OCI-LY1 (cell line): Measurements from ENCODE around the gene SMARCAL1.

Experiments
- H2AFZ ChIP-seq: fragments of 200-600 bp; sonication (generic), shearing (Covaris generic); 2 replicates; pipeline ENCODE4 v1.6.0; 2014; ENCODE audit warnings: antibody characterized with exemption, mild to moderate bottlenecking, low read length
- H3F3A ChIP-seq: fragments of 200-600 bp; sonication (generic), shearing (Covaris generic); 2 replicates; pipeline ENCODE4 v1.6.0; 2014; ENCODE audit warnings: mild to moderate bottlenecking, antibody characterized with exemption, low read length, moderate library complexity; ENCODE audit not compliant: insufficient read depth
- H3K27ac ChIP-seq: fragments of 200-600 bp; sonication (generic); 2 replicates; pipeline ENCODE4 v1.5.1; 2014; ENCODE audit warnings: low read length, mixed run types, mild to moderate bottlenecking, low read depth; ENCODE audit not compliant: poor library complexity, severe bottlenecking
- H3K27me3 ChIP-seq: fragments of 200-600 bp; sonication (generic); 2 replicates; pipeline ENCODE4 v1.6.0; 2014; ENCODE audit warnings: antibody characterized with exemption, mild to moderate bottlenecking, low read length, moderate library complexity; ENCODE audit not compliant: insufficient read depth
- H3K36me3 ChIP-seq: fragments of 200-600 bp; sonication (generic); 2 replicates; pipeline ENCODE4 v1.6.1; 2014; ENCODE audit warnings: mild to moderate bottlenecking, antibody characterized with exemption, low read length, moderate library complexity, mixed read lengths; ENCODE audit not compliant: insufficient read depth
- H3K4me1 ChIP-seq: fragments of 200-600 bp; sonication (generic); 2 replicates; pipeline ENCODE4 v1.5.1; 2014; ENCODE audit warnings: mild to moderate bottlenecking, low read length, moderate library complexity; ENCODE audit not compliant: insufficient read depth, severe bottlenecking
- H3K4me2 ChIP-seq: fragments of 200-600 bp; sonication (generic), shearing (Covaris generic); 2 replicates; pipeline ENCODE4 v1.6.1; 2014; ENCODE audit warnings: low read length
- H3K4me3 ChIP-seq: fragments of 200-600 bp; sonication (generic); 2 replicates; pipeline ENCODE4 v1.5.1; 2014; ENCODE audit warnings: low read length, low read depth, mild to moderate bottlenecking, mixed read lengths; ENCODE audit not compliant: poor library complexity, severe bottlenecking
- H3K79me2 ChIP-seq: fragments of 200-600 bp; shearing (Covaris generic); 2 replicates; pipeline ENCODE4 v1.6.1; 2016; ENCODE audit warnings: mixed run types, low read length, mixed read lengths; ENCODE audit not compliant: insufficient read depth
- H3K9ac ChIP-seq: fragments of 200-600 bp; sonication (generic), shearing (Covaris generic); 2 replicates; pipeline ENCODE4 v1.6.1; 2014; ENCODE audit warnings: mild to moderate bottlenecking, low read length, mixed read lengths
- H3K9me2 ChIP-seq: fragments of 200-600 bp; sonication (generic), shearing (Covaris generic); 2 replicates; pipeline ENCODE4 v1.6.1; 2014; ENCODE audit warnings: low read depth, mild to moderate bottlenecking, low read length, mixed read lengths
- H3K9me3 ChIP-seq: fragments of 200-600 bp; shearing (Covaris generic); 2 replicates; pipeline ENCODE4 v1.6.1; 2014; ENCODE audit warnings: low read length, mixed read lengths
- H4K20me1 ChIP-seq: fragments of 200-600 bp; sonication (generic), shearing (Covaris generic); 2 replicates; pipeline ENCODE4 v1.6.0; 2016; ENCODE audit warnings: mild to moderate bottlenecking, low read length; ENCODE audit not compliant: insufficient read depth
- CTCF ChIP-seq: fragments of 200-600 bp; sonication (generic), shearing (Covaris generic); IDR thresholded peaks from 2 replicates; pipeline ENCODE4 v1.5.1; 2017; ENCODE audit warnings: mild to moderate bottlenecking, antibody characterized with exemption, low read length, moderate library complexity, mixed read lengths
- EZH2 ChIP-seq: fragments of 200-600 bp; sonication (generic), shearing (Covaris generic); IDR thresholded peaks from 2 replicates; pipeline ENCODE4 v1.8.0; 2017; ENCODE audit warnings: borderline replicate concordance, mixed run types, mild to moderate bottlenecking, antibody characterized with exemption, low read length, moderate library complexity, mixed read lengths

The SMARCAL1 gene

GRCh38 chr2:216502381-216503158, 90.3 kb downstream of the SMARCAL1 start:
- no peaks in the 10 kb centered on the region for H3K27me3 ChIP-seq
- no peaks in the 10 kb centered on the region for H3F3A ChIP-seq
- H3K27ac ChIP-seq, result no peak overlapping the region
- H4K20me1 ChIP-seq, result no peaks in the 10 kb centered on the region; the same call in 1 of the 2 replicates
- no peak overlapping the region for H3K9ac ChIP-seq
- TF ChIP-seq CTCF, result no peak
- TF ChIP-seq EZH2, result no peak
- no peak overlapping the region for H2AFZ ChIP-seq
- H3K4me3 ChIP-seq, result no peak overlapping the region
- peaks cover 82% of the 10 kb centered on the region for H3K36me3 ChIP-seq
- H3K4me1 ChIP-seq, result peaks cover 29% of the 10 kb centered on the region
- no peak overlapping the region for H3K4me2 ChIP-seq
- H3K79me2 ChIP-seq, result peaks cover 19% of the 10 kb centered on the region
- no peaks in the 10 kb centered on the region for H3K9me3 ChIP-seq
- H3K9me2 ChIP-seq, result no peaks in the 10 kb centered on the region

- no peak overlapping the region for H3K27ac ChIP-seq
- no peaks in the 10 kb centered on the region; the same call in 1 of the 2 replicates for H4K20me1 ChIP-seq
- no peaks in the 10 kb centered on the region for H3F3A ChIP-seq
- peaks cover 82% of the 10 kb centered on the region for H3K36me3 ChIP-seq
- no peak overlapping the region for H3K4me2 ChIP-seq
- H3K9me3 ChIP-seq, result no peaks in the 10 kb centered on the region
- TF ChIP-seq CTCF (no peak), EZH2 (no peak)
- H3K4me1 ChIP-seq, result peaks cover 23% of the 10 kb centered on the region
- H3K9me2 ChIP-seq, result no peaks in the 10 kb centered on the region
- H3K9ac ChIP-seq, result no peak overlapping the region
- no peak overlapping the region for H3K4me3 ChIP-seq
- H3K79me2 ChIP-seq, result peaks cover 19% of the 10 kb centered on the region
- H3K27me3 ChIP-seq, result no peaks in the 10 kb centered on the region
- H2AFZ ChIP-seq, result no peak overlapping the region
These were observed 90.9 kb downstream of the SMARCAL1 start for GRCh38 chr2:216503159-216503629.

- TF ChIP-seq EZH2 (no peak), CTCF (no peak)
- Histone ChIP-seq H3K27ac (no peak overlapping the region), H3K9me3 (no peaks in the 10 kb centered on the region), H3K9me2 (no peaks in the 10 kb centered on the region), H3K4me2 (no peak overlapping the region), H3K4me1 (peaks cover 22% of the 10 kb centered on the region), H3K36me3 (peaks cover 87% of the 10 kb centered on the region), H3K27me3 (no peaks in the 10 kb centered on the region), H4K20me1 (no peaks in the 10 kb centered on the region; the same call in 1 of the 2 replicates), H2AFZ (no peak overlapping the region), H3K9ac (no peak overlapping the region), H3F3A (no peaks in the 10 kb centered on the region), H3K4me3 (no peak overlapping the region), H3K79me2 (peaks cover 18% of the 10 kb centered on the region)
These were observed 91.6 kb downstream of the SMARCAL1 start for GRCh38 chr2:216503697-216504375.
